Stimulated activated CD8-positive, alpha-beta memory T cell treated with anti-CD3 and anti-CD28 coated beads, Interleukin-4, amount 100 ng/mL, for 1 hour (primary cell): ENCODE data around the gene SRSF4.
A peak's percentile ranks its signal among the peaks of the same experiment; 100 is the strongest.
"Not testable (repeated sequence)": the region's sequence is repeated elsewhere in the genome, so short reads cannot be mapped to it uniquely, and the experiment has no call there.

ENCODE experiments used
- DNase-seq, 2 donors: peaks; one replicate each; pipeline ENCODE4 v3.0.0-alpha.2; 2020; ENCODE audit warnings: low read depth in 2 of 2, low spot score in 1 of 2

The SRSF4 gene

DNA sequence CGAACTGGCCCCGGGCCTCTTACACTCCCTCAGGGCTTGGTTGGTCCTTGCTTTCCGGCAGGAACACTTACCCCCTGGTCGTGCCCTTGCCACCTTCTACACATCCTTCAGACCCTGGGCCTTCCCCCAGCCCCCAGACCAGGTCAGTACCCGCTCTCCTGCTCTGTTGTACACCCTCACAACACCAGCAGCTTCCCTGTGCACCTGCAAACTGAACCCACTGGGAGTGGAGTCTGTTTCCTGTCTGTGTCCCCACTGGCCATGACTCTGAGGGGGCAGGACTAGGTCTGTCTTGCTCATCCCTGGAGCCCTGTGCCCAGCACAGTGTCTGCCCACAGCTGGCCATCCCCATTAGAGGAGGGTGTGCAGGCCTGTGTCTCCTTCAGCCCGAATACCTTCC is 55.9 kb downstream of the SRSF4 start:
- DNase-seq = no peak

DNA sequence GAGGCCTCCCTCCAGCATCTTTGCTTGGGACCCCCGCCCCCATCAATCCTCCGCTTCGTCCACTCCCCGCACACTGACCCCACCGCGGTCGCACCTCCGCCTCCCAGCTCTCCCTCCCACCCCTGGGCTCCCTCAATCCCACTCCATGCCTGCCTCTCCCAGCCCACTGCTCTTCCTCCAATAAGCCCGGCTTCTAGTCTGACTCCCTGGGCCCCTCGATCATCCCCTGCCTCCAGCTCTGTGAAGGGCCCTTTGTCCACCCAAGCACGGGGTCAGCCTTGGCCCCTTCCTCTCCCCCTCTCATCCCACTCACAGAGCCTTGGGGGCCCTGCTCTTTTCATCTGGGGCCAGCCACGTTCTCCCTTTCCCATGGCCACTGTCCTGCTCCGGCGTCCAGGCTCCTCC is 56.5 kb downstream of the SRSF4 start:
- no peak for DNase-seq

DNA sequence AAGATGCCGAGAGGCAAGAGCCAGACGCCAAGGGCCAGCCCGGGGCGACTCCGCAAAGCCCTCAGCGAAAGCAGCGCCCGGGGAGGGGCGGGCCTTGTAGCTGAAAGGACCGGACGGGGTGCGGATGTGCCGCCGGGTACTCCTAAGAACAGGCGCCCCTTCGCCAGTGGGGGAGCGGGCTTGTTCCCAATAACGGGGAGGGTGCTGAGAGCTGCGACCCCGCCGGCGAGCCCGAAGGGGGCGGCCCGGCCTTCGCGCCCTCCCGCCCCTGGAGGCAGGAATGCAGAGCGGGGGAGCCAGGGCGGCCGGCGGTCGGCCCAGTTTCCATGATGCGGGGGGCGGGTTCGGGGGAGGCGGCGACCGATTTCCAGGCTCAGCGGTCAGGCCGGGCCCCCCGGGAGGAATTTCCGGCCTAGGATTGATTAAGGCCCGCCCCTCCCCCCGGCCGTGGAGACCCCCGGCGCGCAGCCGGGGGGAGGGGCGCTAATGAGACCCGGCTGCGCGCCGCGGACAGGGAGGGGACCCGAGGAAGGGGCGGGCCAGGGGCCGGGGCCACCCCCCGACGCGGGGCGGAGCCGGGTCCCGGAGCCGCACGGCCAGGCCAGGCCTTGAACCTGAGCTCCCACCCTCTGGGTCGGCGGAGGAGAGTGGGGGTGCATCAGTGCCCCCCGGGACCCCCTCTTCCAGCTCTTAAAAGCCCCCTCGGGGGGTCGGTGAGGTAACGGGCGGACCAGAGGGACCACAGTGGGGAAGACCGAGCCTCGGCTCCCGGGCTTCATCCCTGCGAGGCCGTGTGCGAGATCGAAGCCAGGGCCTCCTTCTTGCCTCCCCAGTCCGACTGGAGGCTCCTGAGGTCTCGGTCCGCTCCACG is 57.1 kb downstream of the SRSF4 start:
- peak; percentile 23 to 28 for DNase-seq

DNA sequence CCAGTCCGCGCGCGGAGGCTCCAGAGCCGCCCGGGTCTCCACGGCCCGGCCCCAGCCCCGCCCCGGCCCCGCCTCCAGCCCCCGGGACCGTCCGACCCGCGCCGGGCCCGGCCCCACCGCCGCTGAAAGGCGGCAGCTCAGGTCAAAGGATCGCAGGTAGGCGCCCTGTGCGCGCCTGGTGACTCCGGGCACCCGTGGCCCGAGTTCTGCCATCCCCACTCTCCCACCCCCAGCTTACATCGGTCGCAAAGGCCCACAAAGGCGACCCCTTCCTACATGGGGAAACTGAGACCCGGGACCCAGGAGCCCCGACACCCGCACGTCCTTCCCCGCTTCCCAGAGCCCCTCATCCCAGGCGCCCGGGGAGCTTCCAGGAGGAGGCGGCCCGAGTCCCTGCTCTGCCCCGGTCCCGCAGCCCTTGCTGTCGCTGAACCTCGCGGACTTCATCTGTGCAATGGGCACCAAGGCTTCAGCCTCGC is 57.8 kb downstream of the SRSF4 start, which contains the start of gene TMEM200B:
Gene TMEM200B, minus strand, starts transcription at position 17 of the 479 bp plus-strand sequence. CDS start 2,075 bp downstream, outside the sequence.
- no peak for DNase-seq

DNA sequence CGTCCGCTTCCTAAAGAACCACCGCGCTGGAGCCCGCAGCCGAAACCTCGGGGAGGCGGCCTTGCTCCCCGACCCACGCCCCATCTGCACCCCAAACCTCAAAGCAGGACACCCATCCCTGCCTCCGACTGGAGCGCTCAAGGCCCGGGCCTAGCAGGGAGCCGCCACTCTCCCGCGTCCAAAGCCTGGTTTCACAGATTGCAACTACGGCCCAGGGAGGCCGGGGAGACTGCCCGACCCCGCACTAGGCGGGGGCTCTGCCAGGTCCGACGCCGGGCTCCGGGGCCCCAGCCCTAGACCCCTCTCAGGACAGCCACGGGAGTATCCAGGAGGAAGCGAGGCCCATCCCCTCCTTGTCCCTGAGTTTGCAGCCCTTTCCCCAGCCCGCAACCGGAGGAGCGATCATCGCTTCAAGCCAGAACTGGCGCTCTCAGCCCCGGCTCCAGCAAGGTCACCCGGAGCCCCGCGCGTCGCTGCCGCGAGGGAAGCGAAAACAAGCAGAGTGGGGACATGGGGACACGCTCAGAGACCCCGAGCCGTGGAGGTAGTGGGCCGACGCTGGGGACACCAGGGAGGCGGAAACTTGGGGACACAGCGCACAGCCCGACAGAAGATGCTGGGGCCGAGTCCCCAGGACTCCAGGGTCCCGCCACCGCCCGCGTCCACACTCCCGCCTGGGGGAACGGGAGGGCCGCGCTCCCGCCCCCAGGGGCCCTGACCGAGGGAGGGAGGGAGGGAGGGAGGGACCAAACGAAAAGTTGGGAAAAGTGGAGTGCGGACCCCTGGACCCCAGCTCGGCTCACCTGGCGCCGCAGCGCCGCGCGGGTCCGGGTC is 58.4 kb downstream of the SRSF4 start:
- DNase-seq = no peak

DNA sequence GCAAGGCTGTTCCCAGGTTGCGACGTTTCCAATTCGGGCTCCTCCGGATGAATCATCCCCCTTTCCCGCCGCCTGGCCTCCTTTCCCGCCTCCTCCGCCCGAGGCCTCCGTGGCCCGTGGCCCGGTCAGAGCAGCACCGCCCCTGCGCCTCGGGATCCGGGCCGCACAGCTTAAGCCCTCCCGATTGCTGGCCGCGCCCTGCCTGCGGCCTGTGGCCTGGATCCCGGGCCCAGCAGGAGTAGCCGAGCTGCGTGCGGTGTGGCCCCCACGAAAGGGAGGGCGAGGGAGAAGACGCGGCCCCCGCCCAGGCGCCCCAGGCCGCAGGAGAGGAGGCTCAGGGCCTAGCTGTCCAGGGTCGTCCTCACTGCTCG is 59.0 kb downstream of the SRSF4 start:
- no peak for DNase-seq

DNA sequence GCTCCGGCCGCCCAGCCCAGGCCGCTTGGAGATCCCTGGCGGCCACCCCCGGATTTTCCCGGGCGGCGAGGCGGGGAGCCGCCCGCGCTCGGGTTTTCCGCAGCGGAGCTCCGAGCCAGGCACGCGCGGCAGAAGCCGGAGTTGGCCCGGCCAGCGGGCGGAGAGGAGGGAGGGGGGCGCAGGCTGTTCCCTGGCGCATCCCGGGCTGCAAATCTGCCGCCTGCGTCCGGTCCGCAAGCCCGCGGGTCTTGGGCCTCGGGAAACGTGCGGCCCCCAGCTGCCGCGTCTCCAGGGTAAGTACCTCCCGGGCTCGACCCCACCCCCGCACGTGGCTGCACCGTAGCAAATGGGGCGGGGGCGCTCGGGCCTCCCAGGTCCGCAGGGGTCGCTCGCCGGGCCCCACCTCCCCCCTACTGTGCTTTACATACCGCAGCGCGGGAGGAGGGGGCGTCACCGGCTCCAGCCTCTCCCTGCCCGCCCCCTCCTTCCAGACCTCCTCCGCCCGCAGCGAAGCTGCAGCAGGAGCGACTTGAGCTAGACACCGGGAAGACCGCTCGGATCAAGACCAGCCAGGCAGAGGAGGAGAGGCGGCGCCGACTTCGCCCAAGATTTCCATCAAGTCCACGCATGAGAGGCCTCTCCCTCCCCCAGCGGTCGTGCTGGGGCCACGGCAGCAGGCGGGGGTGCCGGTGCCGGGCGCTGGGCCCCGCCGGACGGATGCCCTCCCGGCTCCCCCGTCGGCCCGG is 59.6 kb downstream of the SRSF4 start:
- DNase-seq = no peak

DNA sequence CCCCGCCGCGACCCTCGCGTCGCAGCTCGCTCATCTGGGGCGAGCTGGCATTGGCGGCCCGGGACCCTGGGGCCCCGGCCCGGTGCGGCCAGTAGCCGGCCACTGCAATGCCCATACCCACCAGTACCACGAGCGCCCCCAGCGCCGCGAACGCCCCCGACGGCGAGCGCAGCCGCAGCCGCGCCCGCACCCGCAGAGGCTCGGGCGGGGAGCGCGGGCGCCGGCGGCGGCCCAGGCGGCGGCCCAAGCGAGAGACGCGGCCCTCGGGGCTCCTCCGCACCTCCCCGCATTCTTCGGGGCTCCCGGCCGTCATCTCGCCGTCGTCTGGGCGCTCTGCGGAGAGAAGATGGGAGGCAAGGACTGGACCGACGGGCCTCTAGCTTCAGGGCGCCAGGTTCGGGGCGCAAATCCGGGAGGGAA is 60.2 kb downstream of the SRSF4 start:
- no peak for DNase-seq

DNA sequence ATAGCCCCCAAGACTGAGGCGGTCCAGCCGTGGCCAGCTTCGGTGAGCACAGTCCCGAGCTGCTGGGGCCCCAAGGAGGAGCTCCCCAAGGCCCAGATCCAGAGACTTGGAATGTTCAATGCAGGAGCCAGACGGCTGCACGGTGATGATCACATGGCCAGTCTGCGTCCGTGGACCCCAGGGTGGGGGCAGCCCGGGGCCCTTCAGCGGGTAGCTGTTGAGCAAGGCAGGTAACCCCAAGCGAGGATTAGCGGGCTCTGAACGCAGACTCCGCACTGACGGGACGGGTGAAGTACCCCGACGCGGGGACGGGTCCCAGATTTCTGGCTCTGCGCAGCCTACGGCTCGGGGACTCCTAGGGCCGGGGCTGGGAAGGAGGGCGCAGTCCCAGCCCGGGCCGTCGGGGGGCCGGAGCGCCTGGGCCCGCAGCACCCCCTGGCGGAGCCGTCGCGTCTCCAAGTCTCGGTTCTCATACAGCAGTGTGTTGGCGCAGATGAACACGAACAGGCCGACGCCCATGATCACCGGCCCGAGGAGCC is 60.7 kb downstream of the SRSF4 start:
- DNase-seq = peak; percentile 21 to 43

DNA sequence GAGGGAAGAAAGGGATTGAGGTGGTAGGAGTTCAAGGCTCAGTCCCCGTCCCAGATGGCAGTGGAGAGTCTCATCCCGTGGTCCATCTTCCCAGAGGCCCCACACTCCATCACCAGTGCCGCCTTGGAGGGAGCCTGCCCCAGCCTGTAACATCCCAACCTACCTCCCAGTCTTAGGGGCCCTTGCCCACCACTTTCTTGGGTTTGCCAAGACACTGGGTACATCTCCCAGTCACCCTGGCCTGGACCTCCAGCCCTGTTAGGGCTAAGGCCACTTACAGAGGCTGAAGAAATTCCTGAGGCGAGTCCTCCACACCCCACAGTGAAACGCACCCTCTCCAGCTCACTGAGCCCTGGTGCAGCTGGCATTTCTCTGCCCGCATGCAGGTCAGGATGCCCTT is 61.3 kb downstream of the SRSF4 start:
- no peak for DNase-seq

DNA sequence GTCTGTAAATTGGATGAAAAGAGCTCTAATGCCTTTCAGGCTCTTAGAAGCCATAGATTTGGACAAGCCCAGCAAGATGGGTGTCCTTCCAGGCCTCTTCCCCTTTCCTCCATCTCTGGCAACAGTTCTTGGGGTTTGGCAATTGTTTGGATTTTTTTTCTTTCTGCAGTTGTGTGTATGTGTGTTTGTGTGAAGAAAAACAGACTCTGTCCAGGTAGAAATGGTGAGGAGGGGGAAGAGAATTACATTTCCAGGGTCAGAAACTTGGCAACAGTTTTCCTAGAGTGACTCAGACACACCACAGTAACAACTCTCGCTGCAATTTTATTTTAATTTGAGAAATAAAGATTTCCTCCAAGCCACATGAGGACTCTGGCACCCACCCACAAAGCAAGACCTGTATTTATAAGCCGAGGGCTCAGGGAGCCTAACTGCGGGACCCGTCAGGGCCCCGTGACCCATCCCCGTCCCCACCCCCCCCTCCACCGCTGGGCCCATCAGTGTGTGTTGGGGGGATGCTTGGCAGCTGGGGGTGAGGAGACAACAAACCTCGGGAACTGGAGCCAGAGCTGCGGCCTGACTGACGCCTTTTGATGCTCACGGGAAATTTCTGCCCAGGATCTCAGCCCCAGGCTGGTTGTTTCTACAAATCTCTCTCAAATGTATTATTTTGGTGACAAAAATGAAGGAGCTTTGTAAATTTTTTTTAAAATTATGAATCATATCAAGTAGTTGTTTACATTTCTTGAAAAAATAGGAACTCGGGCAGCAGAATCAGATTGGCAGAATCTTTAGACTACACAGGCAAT is 62.4 kb downstream of the SRSF4 start:
- no peak for DNase-seq

DNA sequence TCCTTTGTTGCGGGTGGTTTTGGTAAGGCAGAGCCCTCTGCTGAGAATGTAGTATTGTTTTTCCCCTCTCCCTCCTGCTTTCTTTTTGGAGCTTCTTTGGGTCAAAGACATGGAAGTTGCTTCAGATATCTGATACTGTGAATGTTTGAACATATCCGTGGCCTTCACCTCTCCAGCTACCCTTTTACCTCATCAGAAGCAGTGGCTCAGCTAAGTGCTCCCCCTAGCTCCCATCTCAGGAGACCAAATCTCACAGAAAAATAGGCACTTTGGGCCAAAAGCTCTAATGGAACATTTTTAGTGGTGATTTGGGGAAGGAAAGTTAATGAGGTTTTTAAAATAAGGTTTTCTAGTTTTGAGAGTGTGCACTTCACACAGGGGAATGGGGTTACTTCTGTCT is 64.3 kb downstream of the SRSF4 start:
- no peak for DNase-seq

DNA sequence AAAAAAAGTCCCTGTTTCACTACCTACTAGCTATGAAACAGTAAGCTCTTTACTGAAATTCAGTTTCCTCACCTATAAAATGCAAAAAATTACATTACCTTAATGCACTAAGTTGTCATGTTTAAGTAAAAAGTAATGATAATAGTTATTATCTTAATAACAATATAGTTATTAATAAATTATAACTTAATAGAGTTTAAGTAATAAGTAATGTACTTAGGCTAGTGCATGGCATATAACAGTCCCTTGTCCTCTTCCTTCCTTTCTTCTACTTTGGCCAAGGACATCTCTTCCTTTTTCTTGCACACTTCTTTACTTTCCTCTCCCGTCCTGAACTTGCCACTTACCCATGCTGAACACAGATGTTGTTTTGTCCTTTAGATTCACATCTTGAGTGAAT is 67.0 kb downstream of the SRSF4 start:
- no peak for DNase-seq

DNA sequence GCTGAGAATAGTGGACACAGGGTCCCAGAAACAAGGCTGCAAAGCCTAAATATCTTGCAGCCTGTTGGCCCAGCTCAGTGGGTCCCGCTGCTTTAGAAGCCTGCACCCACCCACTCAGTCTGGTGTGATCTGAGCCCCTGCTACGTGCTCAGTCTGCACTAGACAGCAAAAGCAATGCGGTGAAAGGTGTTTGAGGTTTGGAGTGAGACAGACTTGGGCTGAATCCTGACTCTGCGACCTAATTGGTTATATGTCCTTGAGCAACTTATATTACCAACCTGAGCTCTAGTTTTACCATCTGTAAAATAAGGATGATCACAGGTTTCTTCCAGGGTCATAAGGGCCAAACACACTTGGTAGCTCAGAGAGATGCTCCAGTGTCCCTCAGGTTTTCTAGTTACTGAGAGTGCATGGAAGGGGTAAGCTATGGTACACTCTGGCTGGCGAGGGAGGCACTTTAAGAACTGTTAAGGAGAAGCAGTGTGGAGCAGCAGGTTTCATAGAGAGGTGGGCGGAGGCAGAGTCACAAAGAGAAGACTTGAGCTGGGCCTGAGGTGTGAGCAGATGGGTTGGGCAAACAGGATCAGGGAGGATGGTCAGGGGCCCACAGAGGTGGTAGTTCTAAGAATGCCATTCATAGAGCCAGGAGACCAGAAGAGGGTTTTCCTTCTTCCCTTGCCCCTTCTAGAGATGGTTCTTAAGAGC is 68.1 kb downstream of the SRSF4 start:
- no peak for DNase-seq

DNA sequence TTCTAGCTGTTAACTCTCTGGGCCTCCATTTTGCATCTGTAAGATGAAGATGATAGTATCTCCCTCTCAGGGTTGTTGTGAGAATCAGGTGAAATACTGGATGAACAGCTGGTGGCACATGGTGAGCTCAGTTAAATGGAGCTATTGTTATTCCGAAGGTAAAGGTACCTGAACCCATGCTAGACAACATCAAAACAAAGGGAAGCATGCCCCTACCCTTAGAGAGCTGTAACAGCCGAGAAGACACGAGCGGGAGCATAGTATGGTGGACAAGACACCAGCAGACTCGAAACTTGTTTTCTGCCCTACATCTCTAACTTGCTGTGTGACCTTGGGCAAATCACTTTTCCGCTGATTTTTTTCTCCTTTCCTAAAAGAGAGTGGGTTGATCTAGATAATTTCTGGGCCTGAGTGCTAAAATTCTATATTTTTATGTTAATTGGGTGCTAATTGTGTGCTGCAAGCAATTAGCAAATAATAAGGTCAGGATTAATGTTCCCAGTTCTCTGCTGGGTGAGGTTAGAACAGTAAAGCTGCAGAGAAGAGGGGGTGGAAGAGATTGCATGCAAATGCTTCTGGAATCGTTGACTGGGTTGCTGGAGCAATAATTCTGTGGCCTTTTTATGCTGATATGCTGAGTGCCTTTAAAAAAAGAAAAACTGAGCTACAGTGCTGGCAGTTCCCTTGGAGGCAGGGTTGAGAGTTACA is 68.8 kb downstream of the SRSF4 start:
- DNase-seq = no peak

DNA sequence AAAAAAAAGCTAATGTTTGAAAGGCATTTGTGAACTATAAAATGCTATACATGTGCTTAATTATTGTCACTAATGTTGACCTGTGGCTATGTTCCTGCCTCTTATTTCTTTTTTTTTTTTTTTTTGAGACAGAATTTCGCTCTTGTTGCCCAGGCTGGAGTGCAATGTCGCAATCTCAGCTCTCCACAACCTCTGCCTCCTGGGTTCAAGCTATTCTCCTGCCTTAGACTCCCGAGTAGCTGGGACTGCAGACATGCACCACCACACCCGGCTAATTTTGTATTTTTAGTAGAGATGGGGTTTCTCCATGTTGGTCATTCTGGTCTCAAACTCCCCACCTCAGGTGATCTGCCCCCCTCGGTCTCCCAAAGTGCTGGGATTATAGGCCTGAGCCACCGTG is 73.7 kb downstream of the SRSF4 start:
- DNase-seq = not testable (repeated sequence)

DNA sequence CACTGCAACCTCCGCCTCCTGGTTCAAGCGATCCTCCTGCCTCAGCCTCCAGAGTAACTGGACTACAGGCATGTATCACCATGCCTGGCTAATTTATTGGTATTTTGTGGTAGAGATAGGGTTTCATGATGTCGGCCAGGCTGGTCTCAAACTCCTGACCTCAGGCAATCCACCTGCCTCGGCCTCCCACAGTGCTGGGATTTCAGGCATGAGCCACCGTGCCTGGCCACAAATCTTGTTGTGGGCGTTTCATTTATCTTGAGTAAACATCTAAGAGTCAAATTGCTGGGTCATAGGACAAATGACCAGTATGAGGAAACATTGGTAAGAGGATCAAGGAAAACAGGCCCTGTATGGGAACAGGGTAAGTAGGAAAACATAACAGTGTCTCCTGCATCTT is 75.9 kb downstream of the SRSF4 start:
- no peak for DNase-seq

DNA sequence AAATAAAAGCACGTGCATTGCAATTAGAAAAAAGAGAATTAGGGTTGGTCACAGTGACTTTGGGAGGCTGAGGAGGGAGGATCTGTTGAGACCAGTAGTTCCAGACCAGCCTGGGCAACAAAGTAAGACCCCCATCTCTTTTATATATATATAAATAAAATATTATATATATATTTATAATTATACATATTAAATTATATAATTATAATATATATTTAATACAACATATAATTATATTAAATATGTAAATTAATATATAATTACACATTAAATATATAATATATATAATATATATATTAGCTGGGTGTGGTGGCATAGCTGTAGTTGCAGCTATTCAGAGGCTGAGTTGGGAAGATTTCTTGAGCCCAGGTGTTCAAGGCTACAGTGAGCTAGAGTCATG is 81.2 kb downstream of the SRSF4 start:
- DNase-seq = no peak

DNA sequence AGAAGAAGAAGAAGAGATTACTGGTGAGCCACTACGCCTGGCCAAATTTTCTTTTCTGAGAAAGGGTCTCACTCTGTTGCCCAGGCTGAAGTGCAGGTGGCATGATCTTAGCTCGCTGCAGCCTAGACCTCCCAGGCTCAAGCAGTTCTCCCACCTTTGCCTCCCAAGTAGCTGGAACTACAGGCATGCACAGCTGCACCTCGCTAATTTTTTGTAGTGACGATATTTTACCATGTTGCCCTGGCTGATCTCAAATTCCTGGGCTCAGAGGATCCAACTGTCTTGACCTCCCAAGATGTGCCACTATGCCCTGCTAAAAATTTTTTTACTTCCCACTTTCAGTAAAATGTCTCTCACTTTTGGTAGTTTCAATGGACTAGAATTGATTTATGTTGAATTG is 82.4 kb downstream of the SRSF4 start:
- DNase-seq = no peak
